ENCODE measurements around the gene ADCY9.

ADCY9 gene

DNA sequence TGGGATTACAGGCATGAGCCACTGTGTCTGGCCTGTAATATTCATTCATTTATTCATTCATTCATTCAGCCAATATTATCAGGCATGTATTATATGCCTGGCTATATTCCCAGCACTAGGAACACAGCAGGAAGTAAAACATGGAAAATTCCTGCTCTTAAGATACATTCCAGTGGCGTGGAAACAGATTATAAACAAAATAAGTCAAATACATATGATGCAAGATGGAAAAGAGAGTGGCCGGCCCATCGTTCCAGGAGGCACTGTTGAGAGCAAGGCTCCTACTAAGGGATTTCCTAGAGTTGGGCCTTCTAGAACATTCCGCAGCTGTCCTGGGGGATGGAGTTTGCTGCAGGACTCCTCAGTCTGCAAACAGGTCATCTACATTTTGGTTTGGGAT lies 17.7 kb downstream of the ADCY9 start:
- Histone ChIP-seq H4K20me1 (ENCODE audit: low read depth, low read length) (no peaks in the 10 kb centered on the region), H3K4me2 (ENCODE audit: low read depth, low read length, poor library complexity, severe bottlenecking) (no peak overlapping the region), H3K27ac (ENCODE audit: low read depth, low read length) (no peak overlapping the region), H3K4me3 (ENCODE audit: insufficient read depth, low read length, poor library complexity, severe bottlenecking) (no peak overlapping the region), H3K27me3 (ENCODE audit: low read length) (no peaks in the 10 kb centered on the region), H3K9me3 (ENCODE audit: insufficient read depth, low read length) (no peaks in the 10 kb centered on the region), H3K9me2 (replicated peaks; ENCODE audit: insufficient read depth, low read length) (no peaks in the 10 kb centered on the region), H3K79me2 (ENCODE audit: insufficient read depth, low read length) (no peaks in the 10 kb centered on the region), H2AFZ (ENCODE audit: low read depth, low read length, severe bottlenecking) (no peak overlapping the region), H3F3A (ENCODE audit: insufficient read depth) (no peaks in the 10 kb centered on the region), H3K9ac (ENCODE audit: low read length) (no peak overlapping the region), H3K36me3 (ENCODE audit: low read length) (no peaks in the 10 kb centered on the region)
- no peak for TF ChIP-seq EZH2phosphoT487 (conservative IDR thresholded peaks at IDR 0.05; ENCODE audit: low read length)
- TF ChIP-seq, protein P1, sequence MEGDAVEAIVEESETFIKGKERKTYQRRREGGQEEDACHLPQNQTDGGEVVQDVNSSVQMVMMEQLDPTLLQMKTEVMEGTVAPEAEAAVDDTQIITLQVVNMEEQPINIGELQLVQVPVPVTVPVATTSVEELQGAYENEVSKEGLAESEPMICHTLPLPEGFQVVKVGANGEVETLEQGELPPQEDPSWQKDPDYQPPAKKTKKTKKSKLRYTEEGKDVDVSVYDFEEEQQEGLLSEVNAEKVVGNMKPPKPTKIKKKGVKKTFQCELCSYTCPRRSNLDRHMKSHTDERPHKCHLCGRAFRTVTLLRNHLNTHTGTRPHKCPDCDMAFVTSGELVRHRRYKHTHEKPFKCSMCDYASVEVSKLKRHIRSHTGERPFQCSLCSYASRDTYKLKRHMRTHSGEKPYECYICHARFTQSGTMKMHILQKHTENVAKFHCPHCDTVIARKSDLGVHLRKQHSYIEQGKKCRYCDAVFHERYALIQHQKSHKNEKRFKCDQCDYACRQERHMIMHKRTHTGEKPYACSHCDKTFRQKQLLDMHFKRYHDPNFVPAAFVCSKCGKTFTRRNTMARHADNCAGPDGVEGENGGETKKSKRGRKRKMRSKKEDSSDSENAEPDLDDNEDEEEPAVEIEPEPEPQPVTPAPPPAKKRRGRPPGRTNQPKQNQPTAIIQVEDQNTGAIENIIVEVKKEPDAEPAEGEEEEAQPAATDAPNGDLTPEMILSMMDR (IDR thresholded peaks at IDR 0.05; ENCODE audit: insufficient read depth, low read length, poor library complexity, severe bottlenecking), result no peak

DNA sequence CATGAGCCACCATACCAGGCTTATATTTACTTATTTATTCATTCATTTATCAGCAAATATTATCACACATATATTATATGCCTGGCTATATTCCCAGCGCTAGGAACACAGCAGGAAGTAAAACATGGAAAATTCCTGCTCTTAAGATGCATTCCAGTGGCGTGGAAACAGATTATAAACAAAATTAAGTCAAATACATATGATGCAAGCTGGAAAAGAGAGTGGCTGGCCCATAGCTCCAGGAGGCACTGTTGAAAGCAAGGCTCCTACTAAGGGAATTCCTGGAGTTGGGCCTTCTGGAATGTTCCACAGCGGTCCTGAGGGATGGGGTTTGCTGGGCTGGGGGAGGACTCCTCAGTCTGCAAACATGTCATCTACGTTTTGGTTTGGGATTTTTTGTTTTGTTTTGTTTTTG lies 18.4 kb downstream of the ADCY9 start:
- Histone ChIP-seq H3K9ac (ENCODE audit: low read length) (no peak overlapping the region), H4K20me1 (ENCODE audit: low read depth, low read length) (no peaks in the 10 kb centered on the region), H3K9me3 (ENCODE audit: insufficient read depth, low read length) (no peaks in the 10 kb centered on the region), H3K79me2 (ENCODE audit: insufficient read depth, low read length) (no peaks in the 10 kb centered on the region), H3K27me3 (ENCODE audit: low read length) (no peaks in the 10 kb centered on the region), H3K27ac (ENCODE audit: low read depth, low read length) (no peak overlapping the region), H3K4me2 (ENCODE audit: low read depth, low read length, poor library complexity, severe bottlenecking) (no peak overlapping the region), H2AFZ (ENCODE audit: low read depth, low read length, severe bottlenecking) (no peak overlapping the region), H3K36me3 (ENCODE audit: low read length) (no peaks in the 10 kb centered on the region), H3F3A (ENCODE audit: insufficient read depth) (no peaks in the 10 kb centered on the region), H3K9me2 (replicated peaks; ENCODE audit: insufficient read depth, low read length) (no peaks in the 10 kb centered on the region), H3K4me3 (ENCODE audit: insufficient read depth, low read length, poor library complexity, severe bottlenecking) (no peak overlapping the region)
- TF ChIP-seq, protein P1 (IDR thresholded peaks at IDR 0.05; ENCODE audit: insufficient read depth, low read length, poor library complexity, severe bottlenecking), result no peak
- TF ChIP-seq EZH2phosphoT487 (conservative IDR thresholded peaks at IDR 0.05; ENCODE audit: low read length), result no peak

DNA sequence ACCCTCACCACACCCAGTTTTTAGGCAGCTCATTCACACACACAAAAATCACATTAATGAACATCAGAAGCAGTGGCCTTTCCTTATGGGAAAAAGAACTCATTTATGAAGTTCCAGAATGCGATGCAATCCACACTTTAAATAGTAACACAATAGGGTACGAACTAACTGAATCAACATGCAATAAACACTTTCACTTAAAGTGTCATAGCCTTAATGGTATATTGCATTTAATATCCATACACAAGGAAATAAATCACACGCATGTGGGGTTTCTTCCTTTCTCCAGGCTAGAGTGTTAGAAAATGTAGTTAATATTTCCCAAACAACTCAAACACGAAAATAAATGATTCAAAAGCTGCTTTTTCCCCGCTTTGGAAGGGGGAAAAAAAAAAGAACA lies 19.7 kb downstream of the ADCY9 start:
- Histone ChIP-seq H3K4me2 (ENCODE audit: low read depth, low read length, poor library complexity, severe bottlenecking) (no peak overlapping the region), H3K27ac (ENCODE audit: low read depth, low read length) (no peak overlapping the region), H3F3A (ENCODE audit: insufficient read depth) (no peaks in the 10 kb centered on the region), H3K9me3 (ENCODE audit: insufficient read depth, low read length) (no peaks in the 10 kb centered on the region), H3K79me2 (ENCODE audit: insufficient read depth, low read length) (no peaks in the 10 kb centered on the region), H2AFZ (ENCODE audit: low read depth, low read length, severe bottlenecking) (no peak overlapping the region), H3K9me2 (replicated peaks; ENCODE audit: insufficient read depth, low read length) (no peaks in the 10 kb centered on the region), H3K9ac (ENCODE audit: low read length) (no peak overlapping the region), H3K27me3 (ENCODE audit: low read length) (no peaks in the 10 kb centered on the region), H4K20me1 (ENCODE audit: low read depth, low read length) (no peaks in the 10 kb centered on the region), H3K4me3 (ENCODE audit: insufficient read depth, low read length, poor library complexity, severe bottlenecking) (no peak overlapping the region), H3K36me3 (ENCODE audit: low read length) (no peaks in the 10 kb centered on the region)
- TF ChIP-seq, protein P1 (IDR thresholded peaks at IDR 0.05; ENCODE audit: insufficient read depth, low read length, poor library complexity, severe bottlenecking), result no peak
- TF ChIP-seq EZH2phosphoT487 (conservative IDR thresholded peaks at IDR 0.05; ENCODE audit: low read length), result no peak

All from SU-DHL-6 (cell line).